ENCODE results near the gene WDR86.

GRCh38 chr7:151390598-151391357 lies 19.1 kb downstream of the WDR86 start:
- TF ChIP-seq CTCF (conservative IDR thresholded peaks at IDR 0.05), result no peak
- TF ChIP-seq EZH2 (IDR thresholded peaks at IDR 0.05; ENCODE audit: low read depth), result no peak
